ENCODE data around the gene PRPS2.

PRPS2 gene

GRCh38 chrX:12767856-12768255, 23.4 kb upstream of the PRPS2 start:
- in situ Hi-C loops (cut with MboI; ENCODE audit: low sequenced_read_pairs, unreplicated experiment) = no loop called here
- no peak for TF ChIP-seq CTCF (IDR thresholded peaks at IDR 0.05; ENCODE audit: borderline replicate concordance, control extremely low read depth, extremely low read depth, insufficient read depth, missing control alignments)
- no peak for DNase-seq (ENCODE audit: low spot score)

GRCh38 chrX:12768491-12768890, 22.7 kb upstream of the PRPS2 start:
- no peak for TF ChIP-seq CTCF (IDR thresholded peaks at IDR 0.05; ENCODE audit: borderline replicate concordance, control extremely low read depth, extremely low read depth, insufficient read depth, missing control alignments)
- no peak for DNase-seq (ENCODE audit: low spot score)
- in situ Hi-C loops (cut with MboI; ENCODE audit: low sequenced_read_pairs, unreplicated experiment) = no loop called here

- in situ Hi-C loops (cut with MboI; ENCODE audit: low sequenced_read_pairs, unreplicated experiment) = no loop called here
- TF ChIP-seq CTCF (IDR thresholded peaks at IDR 0.05; ENCODE audit: borderline replicate concordance, control extremely low read depth, extremely low read depth, insufficient read depth, missing control alignments) = peak; percentile 43
- DNase-seq (ENCODE audit: low spot score) = no peak
These were observed 20.8 kb upstream of the PRPS2 start for GRCh38 chrX:12770440-12770839.

- in situ Hi-C loops (cut with MboI; ENCODE audit: low sequenced_read_pairs, unreplicated experiment) = no loop called here
- DNase-seq (ENCODE audit: low spot score) = peak; percentile 70
- TF ChIP-seq CTCF (IDR thresholded peaks at IDR 0.05; ENCODE audit: borderline replicate concordance, control extremely low read depth, extremely low read depth, insufficient read depth, missing control alignments) = peak; percentile 94
These were observed 19.7 kb upstream of the PRPS2 start for GRCh38 chrX:12771445-12772069.

GRCh38 chrX:12777670-12778069, 13.5 kb upstream of the PRPS2 start:
- no peak for TF ChIP-seq CTCF (IDR thresholded peaks at IDR 0.05; ENCODE audit: borderline replicate concordance, control extremely low read depth, extremely low read depth, insufficient read depth, missing control alignments)
- in situ Hi-C loops (cut with MboI; ENCODE audit: low sequenced_read_pairs, unreplicated experiment) = no loop called here
- DNase-seq (ENCODE audit: low spot score) = no peak

GRCh38 chrX:12779534-12779933, 11.7 kb upstream of the PRPS2 start:
- in situ Hi-C loops (cut with MboI; ENCODE audit: low sequenced_read_pairs, unreplicated experiment) = no loop called here
- no peak for DNase-seq (ENCODE audit: low spot score)
- TF ChIP-seq CTCF (IDR thresholded peaks at IDR 0.05; ENCODE audit: borderline replicate concordance, control extremely low read depth, extremely low read depth, insufficient read depth, missing control alignments) = no peak
